ENCODE results near the gene EVL.
A peak's percentile ranks its signal among the peaks of the same experiment; 100 is the strongest.

DNA sequence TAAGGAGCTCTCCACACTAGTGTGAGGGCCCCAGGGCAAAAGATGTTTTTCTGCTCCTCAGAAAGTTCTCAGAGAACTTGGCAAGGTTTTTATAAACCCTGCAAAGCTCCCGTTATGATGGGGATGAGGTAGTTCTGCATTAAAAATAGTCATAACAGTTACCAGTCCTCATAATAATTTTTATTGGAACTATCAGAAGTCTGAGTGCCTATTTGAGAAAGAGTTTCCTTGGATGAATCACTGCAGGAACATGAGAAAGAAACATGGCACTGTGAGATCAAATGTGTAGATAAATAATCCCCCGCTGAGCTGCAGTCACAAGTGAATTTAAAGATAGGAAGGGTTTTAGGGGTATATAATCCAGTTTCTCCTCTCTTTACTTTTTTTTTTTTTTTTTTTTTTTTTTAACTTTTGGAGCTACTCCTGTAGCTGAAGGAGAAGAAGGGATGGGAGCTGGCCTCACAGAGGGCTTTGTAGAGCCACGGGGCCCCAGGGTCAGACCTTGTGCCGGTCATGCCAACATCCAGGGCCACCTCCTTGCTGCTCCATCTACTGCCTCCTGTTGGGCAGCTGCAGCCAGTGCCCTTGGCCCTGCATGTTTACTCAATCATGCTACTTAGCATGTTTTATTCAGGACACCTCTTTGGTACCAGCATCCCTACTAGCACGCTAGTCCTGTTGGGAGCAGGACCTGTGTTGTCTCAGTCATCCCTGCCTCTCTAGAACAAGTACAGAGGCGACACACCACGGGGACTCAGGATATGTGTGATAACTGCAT, 39.5 kb downstream of the EVL start:
- TF ChIP-seq ZFP3 (CRISPR knock-in tag; IDR thresholded peaks at IDR 0.05), result no peak
- TF ChIP-seq TCF4 (CRISPR knock-in tag; IDR thresholded peaks at IDR 0.05; ENCODE audit: borderline replicate concordance), result no peak
- TF ChIP-seq, protein P1, sequence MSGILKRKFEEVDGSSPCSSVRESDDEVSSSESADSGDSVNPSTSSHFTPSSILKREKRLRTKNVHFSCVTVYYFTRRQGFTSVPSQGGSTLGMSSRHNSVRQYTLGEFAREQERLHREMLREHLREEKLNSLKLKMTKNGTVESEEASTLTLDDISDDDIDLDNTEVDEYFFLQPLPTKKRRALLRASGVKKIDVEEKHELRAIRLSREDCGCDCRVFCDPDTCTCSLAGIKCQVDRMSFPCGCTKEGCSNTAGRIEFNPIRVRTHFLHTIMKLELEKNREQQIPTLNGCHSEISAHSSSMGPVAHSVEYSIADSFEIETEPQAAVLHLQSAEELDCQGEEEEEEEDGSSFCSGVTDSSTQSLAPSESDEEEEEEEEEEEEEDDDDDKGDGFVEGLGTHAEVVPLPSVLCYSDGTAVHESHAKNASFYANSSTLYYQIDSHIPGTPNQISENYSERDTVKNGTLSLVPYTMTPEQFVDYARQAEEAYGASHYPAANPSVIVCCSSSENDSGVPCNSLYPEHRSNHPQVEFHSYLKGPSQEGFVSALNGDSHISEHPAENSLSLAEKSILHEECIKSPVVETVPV (CRISPR knock-in tag; IDR thresholded peaks at IDR 0.05), result no peak
- TF ChIP-seq, protein P2, sequence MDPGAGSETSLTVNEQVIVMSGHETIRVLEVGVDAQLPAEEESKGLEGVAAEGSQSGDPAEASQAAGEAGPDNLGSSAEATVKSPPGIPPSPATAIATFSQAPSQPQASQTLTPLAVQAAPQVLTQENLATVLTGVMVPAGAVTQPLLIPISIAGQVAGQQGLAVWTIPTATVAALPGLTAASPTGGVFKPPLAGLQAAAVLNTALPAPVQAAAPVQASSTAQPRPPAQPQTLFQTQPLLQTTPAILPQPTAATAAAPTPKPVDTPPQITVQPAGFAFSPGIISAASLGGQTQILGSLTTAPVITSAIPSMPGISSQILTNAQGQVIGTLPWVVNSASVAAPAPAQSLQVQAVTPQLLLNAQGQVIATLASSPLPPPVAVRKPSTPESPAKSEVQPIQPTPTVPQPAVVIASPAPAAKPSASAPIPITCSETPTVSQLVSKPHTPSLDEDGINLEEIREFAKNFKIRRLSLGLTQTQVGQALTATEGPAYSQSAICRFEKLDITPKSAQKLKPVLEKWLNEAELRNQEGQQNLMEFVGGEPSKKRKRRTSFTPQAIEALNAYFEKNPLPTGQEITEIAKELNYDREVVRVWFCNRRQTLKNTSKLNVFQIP (CRISPR knock-in tag; IDR thresholded peaks at IDR 0.05; ENCODE audit: borderline replicate concordance, low read depth), result no peak
- TF ChIP-seq ISL1 (CRISPR knock-in tag; IDR thresholded peaks at IDR 0.05), result peak; percentile 49; the same call in 1 of the 2 replicates

Measured in SK-N-SH treated with all-trans-retinoic acid at 6 μM for 48 hours (cell line).